DOHH2 (cell line): ENCODE measurements around the gene NAALADL2.

Source experiments
- H3F3A ChIP-seq: fragments of 200-600 bp; sonication (generic), shearing (Covaris generic); 2 replicates; pipeline ENCODE4 v1.6.0; 2016; ENCODE audit warnings: antibody characterized with exemption, mild to moderate bottlenecking; ENCODE audit not compliant: control insufficient read depth, insufficient read depth
- H3K27ac ChIP-seq: fragments of 200-600 bp; sonication (generic); 2 replicates; pipeline ENCODE4 v1.5.1; 2014; ENCODE audit warnings: low read depth, mild to moderate bottlenecking, low read length, moderate library complexity
- H3K27me3 ChIP-seq: fragments of 200-600 bp; sonication (generic); 2 replicates; pipeline ENCODE4 v1.6.1; 2014; ENCODE audit warnings: mild to moderate bottlenecking, low read length, mixed read lengths; ENCODE audit not compliant: control insufficient read depth
- H3K36me3 ChIP-seq: fragments of 200-600 bp; sonication (generic); 2 replicates; pipeline ENCODE4 v1.6.1; 2014; ENCODE audit warnings: mild to moderate bottlenecking, low read length, moderate library complexity, mixed read lengths; ENCODE audit not compliant: control insufficient read depth
- H3K4me1 ChIP-seq: fragments of 200-600 bp; sonication (generic); 2 replicates; pipeline ENCODE4 v1.6.1; 2014; ENCODE audit warnings: mild to moderate bottlenecking, low read length, mixed read lengths; ENCODE audit not compliant: control insufficient read depth
- H3K4me2 ChIP-seq: fragments of 200-600 bp; sonication (generic); 2 replicates; pipeline ENCODE4 v1.6.0; 2014; ENCODE audit warnings: mild to moderate bottlenecking, low read length, moderate library complexity
- H3K4me3 ChIP-seq: fragments of 200-600 bp; sonication (generic); 2 replicates; pipeline ENCODE4 v1.5.1; 2014; ENCODE audit warnings: mild to moderate bottlenecking, low read length, mixed read lengths
- H3K79me2 ChIP-seq: fragments of 200-600 bp; sonication (generic); 2 replicates; pipeline ENCODE4 v1.6.1; 2014; ENCODE audit warnings: mild to moderate bottlenecking, low read length, mixed read lengths; ENCODE audit not compliant: control insufficient read depth
- H3K9me2 ChIP-seq: fragments of 200-600 bp; sonication (generic); replicated peaks from 2 replicates; pipeline ENCODE4 v1.6.1; 2014; ENCODE audit warnings: mild to moderate bottlenecking, low read length, mixed read lengths; ENCODE audit not compliant: control insufficient read depth
- H3K9me3 ChIP-seq: fragments of 200-600 bp; sonication (generic); 2 replicates; pipeline ENCODE4 v1.6.1; 2014; ENCODE audit warnings: antibody characterized with exemption, low read length, mixed read lengths; ENCODE audit not compliant: control insufficient read depth, insufficient read depth
- H4K20me1 ChIP-seq: fragments of 200-600 bp; sonication (generic); 2 replicates; pipeline ENCODE4 v1.6.0; 2014; ENCODE audit warnings: low read depth, mild to moderate bottlenecking, antibody characterized with exemption, low read length, moderate library complexity; ENCODE audit not compliant: control insufficient read depth, insufficient read depth
- EZH2phosphoT487 ChIP-seq: fragments of 200-600 bp; sonication (generic); IDR thresholded peaks from 2 replicates; pipeline ENCODE4 v1.6.1; 2017; ENCODE audit warnings: borderline replicate concordance, mild to moderate bottlenecking, antibody characterized with exemption, low read length, moderate library complexity, mixed read lengths
- TF ChIP-seq, protein P1 (sequence below): fragments of 200-600 bp; sonication (generic); IDR thresholded peaks from one replicate; pipeline ENCODE4 v1.5.1; 2014; ENCODE audit warnings: antibody characterized with exemption, mild to moderate bottlenecking, low read depth, low read length; ENCODE audit not compliant: poor library complexity, severe bottlenecking

NAALADL2 gene

DNA sequence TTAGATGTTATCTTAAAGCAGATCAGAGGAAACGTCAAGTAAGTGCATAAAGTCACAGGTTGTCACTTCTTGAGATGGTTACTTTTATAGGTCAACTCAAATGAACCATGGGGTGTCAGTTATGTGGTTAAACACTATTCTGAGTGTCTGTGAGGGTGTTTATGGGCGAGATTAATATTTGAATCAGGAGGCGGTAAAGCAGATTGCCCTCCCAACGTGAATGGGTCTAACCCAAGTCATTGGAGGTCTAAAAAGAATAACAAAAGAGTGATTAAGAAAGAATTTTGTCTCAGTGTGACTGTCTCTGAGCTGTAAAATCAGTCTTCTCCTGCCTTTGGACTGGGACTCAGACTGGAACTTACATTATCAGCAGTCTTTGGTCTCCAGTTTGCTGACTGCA lies 977.5 kb downstream of the NAALADL2 start:
- TF ChIP-seq EZH2phosphoT487 = no peak
- TF ChIP-seq, protein P1, sequence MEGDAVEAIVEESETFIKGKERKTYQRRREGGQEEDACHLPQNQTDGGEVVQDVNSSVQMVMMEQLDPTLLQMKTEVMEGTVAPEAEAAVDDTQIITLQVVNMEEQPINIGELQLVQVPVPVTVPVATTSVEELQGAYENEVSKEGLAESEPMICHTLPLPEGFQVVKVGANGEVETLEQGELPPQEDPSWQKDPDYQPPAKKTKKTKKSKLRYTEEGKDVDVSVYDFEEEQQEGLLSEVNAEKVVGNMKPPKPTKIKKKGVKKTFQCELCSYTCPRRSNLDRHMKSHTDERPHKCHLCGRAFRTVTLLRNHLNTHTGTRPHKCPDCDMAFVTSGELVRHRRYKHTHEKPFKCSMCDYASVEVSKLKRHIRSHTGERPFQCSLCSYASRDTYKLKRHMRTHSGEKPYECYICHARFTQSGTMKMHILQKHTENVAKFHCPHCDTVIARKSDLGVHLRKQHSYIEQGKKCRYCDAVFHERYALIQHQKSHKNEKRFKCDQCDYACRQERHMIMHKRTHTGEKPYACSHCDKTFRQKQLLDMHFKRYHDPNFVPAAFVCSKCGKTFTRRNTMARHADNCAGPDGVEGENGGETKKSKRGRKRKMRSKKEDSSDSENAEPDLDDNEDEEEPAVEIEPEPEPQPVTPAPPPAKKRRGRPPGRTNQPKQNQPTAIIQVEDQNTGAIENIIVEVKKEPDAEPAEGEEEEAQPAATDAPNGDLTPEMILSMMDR = no peak
- Histone ChIP-seq H3K9me2 (no peaks in the 10 kb centered on the region), H3K4me3 (no peak overlapping the region), H3K9me3 (no peaks in the 10 kb centered on the region), H3K36me3 (no peaks in the 10 kb centered on the region), H3K4me2 (no peak overlapping the region), H3K4me1 (no peaks in the 10 kb centered on the region), H3K79me2 (no peaks in the 10 kb centered on the region), H4K20me1 (no peaks in the 10 kb centered on the region), H3F3A (no peaks in the 10 kb centered on the region), H3K27me3 (no peaks in the 10 kb centered on the region), H3K27ac (no peak overlapping the region)

DNA sequence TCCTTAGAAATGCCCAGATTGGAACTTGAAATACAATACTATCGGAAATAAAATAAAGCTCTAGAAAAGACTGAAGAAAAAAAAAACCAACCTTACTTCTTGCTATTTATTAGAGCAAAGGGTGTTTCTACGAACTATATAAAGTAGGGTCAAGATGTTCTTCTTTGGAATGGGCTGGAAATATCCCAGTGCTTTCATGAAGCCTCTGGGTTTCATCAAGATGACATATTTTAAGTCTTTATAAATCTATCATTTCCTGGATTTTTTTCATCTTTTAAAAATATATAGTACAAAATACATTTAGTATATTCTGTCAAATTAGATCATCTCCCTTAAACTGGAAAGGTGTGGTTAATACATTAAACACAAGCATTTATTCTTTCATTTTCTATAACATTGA lies 978.8 kb downstream of the NAALADL2 start:
- H4K20me1 ChIP-seq = no peaks in the 10 kb centered on the region
- no peak overlapping the region for H3K4me2 ChIP-seq
- no peaks in the 10 kb centered on the region for H3K9me3 ChIP-seq
- H3K9me2 ChIP-seq = no peaks in the 10 kb centered on the region
- H3K27me3 ChIP-seq = no peaks in the 10 kb centered on the region
- H3K4me3 ChIP-seq = no peak overlapping the region
- H3K4me1 ChIP-seq = no peaks in the 10 kb centered on the region
- no peak for TF ChIP-seq EZH2phosphoT487
- TF ChIP-seq, protein P1 = no peak
- H3F3A ChIP-seq = no peaks in the 10 kb centered on the region
- H3K36me3 ChIP-seq = no peaks in the 10 kb centered on the region
- H3K27ac ChIP-seq = no peak overlapping the region
- H3K79me2 ChIP-seq = no peaks in the 10 kb centered on the region

DNA sequence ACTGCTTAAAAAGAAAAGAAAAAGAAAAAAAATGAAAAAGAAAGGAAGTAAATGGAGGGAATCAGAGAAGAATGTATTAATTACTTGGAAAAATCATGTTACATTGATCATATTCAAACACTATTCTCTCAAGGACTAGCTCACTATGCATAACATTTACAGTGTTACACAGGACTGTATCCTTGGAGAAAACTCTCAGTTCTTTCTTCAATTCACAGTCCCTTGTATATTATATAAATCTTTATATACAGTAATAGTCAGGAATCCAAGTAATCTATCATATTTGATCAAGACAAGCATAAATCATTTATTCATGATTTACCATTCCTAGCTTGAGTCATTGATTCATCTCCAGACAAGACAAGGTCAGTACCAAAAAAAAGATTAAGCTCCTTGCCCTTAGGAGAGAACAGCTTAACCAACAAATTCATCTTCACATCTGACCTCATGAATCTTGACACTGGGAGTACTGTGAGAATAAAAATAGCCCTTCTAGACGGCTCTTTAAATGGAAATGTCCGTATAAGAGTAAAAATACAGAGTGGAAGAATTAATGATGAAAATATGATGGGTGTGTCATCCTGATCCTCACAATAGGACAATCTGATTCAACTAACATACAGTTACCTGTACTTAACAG lies 980.4 kb downstream of the NAALADL2 start:
- no peak for TF ChIP-seq EZH2phosphoT487
- TF ChIP-seq, protein P1 = no peak
- no peaks in the 10 kb centered on the region for H3K4me1 ChIP-seq
- no peaks in the 10 kb centered on the region for H4K20me1 ChIP-seq
- H3K4me2 ChIP-seq = no peak overlapping the region
- H3K36me3 ChIP-seq = no peaks in the 10 kb centered on the region
- no peaks in the 10 kb centered on the region for H3F3A ChIP-seq
- H3K27ac ChIP-seq = no peak overlapping the region
- H3K9me2 ChIP-seq = no peaks in the 10 kb centered on the region
- no peak overlapping the region for H3K4me3 ChIP-seq
- no peaks in the 10 kb centered on the region for H3K79me2 ChIP-seq
- no peaks in the 10 kb centered on the region for H3K27me3 ChIP-seq
- H3K9me3 ChIP-seq = no peaks in the 10 kb centered on the region
